Common myeloid progenitor, CD34-positive (primary cell): ENCODE measurements around the gene GNB3.
A peak's percentile ranks its signal among the peaks of the same experiment; 100 is the strongest.
"Not testable (repeated sequence)": the region's sequence is repeated elsewhere in the genome, so short reads cannot be mapped to it uniquely, and the experiment has no call there.

Source experiments
- CTCF ChIA-PET: fragments of 350-600 bp; sonication (Branson Sonifier 250); formaldehyde crosslinking; loops from one replicate; lab custom pipeline; 2021; ENCODE audit warnings: antibody characterized with exemption; lab: Charles Lee
- POLR2A ChIA-PET: fragments of 350-600 bp; sonication (Branson Sonifier 250); formaldehyde crosslinking; loops from one replicate; lab custom pipeline; 2021; ENCODE audit warnings: antibody characterized with exemption; lab: Charles Lee
- DNase-seq, 3 donors: peaks; one replicate each; pipeline versions ENCODE4 v3.0.0 to v3.0.0-alpha.2; 2013
- H3K27ac ChIP-seq, 2 experiments: 1 replicate in 1 of 2; 2 replicates in 1 of 2; pipeline ENCODE4 v1.7.0; 2013; ENCODE audit warnings: inconsistent platforms in 2 of 2, low read length in 2 of 2, mild to moderate bottlenecking in 2 of 2, low read depth in 1 of 2, moderate library complexity in 1 of 2; ENCODE audit not compliant: severe bottlenecking in 2 of 2, insufficient read depth in 1 of 2, poor library complexity in 1 of 2
- H3K27me3 ChIP-seq, 5 experiments: replicated peaks in 2 of 5; 1 replicate in 3 of 5; 2 replicates in 2 of 5; pipeline versions ENCODE4 v1.6.1 to v1.7.0; 2013; ENCODE audit warnings: low read length in 4 of 5, mild to moderate bottlenecking in 2 of 5, moderate library complexity in 2 of 5, inconsistent platforms in 1 of 5; ENCODE audit not compliant: insufficient read depth in 5 of 5, control insufficient read depth in 4 of 5
- H3K36me3 ChIP-seq, 4 experiments: 1 replicate in 2 of 4; 2 replicates in 2 of 4; pipeline versions ENCODE4 v1.6.1 to v1.7.0; 2013; ENCODE audit warnings: low read length in 3 of 4, control low read depth in 1 of 4, mild to moderate bottlenecking in 1 of 4; ENCODE audit not compliant: control insufficient read depth in 4 of 4, insufficient read depth in 4 of 4
- H3K4me1 ChIP-seq, 4 experiments: 1 replicate in 3 of 4; 2 replicates in 1 of 4; pipeline versions ENCODE4 v1.6.1 to v1.7.1; 2013; ENCODE audit warnings: low read length in 3 of 4, mild to moderate bottlenecking in 3 of 4, control low read depth in 1 of 4, inconsistent platforms in 1 of 4, moderate library complexity in 1 of 4; ENCODE audit not compliant: control insufficient read depth in 4 of 4, insufficient read depth in 4 of 4; ENCODE audit errors: control extremely low read depth in 1 of 4
- H3K4me3 ChIP-seq, 7 experiments: 1 replicate in 4 of 7; 2 replicates in 3 of 7; pipeline versions ENCODE4 v1.5.1 to v1.7.0; 2013; ENCODE audit warnings: mild to moderate bottlenecking in 7 of 7, low read length in 6 of 7, moderate library complexity in 6 of 7, inconsistent platforms in 2 of 7, low read depth in 2 of 7, control low read depth in 1 of 7; ENCODE audit not compliant: insufficient read depth in 4 of 7, control insufficient read depth in 1 of 7; ENCODE audit errors: extremely low read depth in 1 of 7
- H3K9me3 ChIP-seq, 5 experiments: 1 replicate in 4 of 5; 2 replicates in 1 of 5; pipeline versions ENCODE4 v1.6.1 to v1.7.1; 2013; ENCODE audit warnings: low read length in 4 of 5, mild to moderate bottlenecking in 2 of 5, inconsistent platforms in 1 of 5, low read depth in 1 of 5, moderate library complexity in 1 of 5; ENCODE audit not compliant: control insufficient read depth in 4 of 5, insufficient read depth in 2 of 5; ENCODE audit errors: control extremely low read depth in 1 of 5
- WGBS: methylation state at CpG from one replicate; pipeline ENCODE4 v1.1.5; 2013; ENCODE audit not compliant: insufficient coverage; 5-methylcytosine and 5-hydroxymethylcytosine counted together

The GNB3 gene

DNA sequence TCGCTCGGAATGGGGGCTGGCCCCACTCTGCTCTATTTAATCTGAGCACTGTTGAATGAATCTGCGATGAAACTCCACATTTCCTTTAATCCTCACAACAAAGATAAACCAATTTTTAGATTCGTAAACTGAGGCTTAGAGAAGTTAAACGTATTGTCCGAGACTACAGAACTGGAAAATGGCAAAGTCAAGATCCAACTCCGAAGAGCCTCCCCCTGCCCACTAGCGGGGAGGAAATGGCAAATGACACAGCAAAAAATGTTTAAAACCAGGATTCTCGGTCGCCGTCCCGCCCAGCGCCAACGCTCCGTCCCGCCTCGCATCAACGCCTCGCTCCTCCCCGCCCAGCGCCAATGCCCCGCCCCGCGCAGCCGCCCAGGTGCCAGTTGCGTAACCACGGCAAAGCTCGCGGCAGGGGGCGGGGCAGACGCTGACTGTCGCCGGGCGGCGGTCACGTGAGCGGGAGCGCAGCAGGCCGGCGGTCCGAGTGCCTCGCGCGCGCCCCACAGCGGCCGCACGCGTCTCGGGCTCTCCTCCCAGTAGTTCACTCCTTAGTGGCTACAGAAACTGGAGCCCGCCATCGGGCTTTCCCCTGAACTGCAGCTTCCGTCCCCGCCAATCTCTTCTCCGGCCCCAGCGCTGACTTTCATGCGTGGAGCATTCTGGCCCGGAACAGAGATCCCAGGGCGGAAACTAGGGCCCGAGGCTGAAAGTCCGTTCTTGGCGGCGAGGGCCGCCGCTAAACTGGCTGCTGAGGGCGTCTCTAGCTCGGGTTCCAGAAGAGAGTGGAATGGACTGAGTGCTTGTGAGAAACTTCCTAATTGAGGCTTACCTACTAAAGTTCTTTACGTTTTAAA lies 50.3 kb downstream of the GNB3 start:
- ChIA-PET POLR2A (interaction anchor here (0.8 to 1.7 kb wide), 6 partner anchors 9 to 119 kb away, joined by 3 to 21 read pairs (median 4); partner anchors contain the start of genes ENO2 and SPSB2), CTCF (interaction anchor here (0.7 to 5.2 kb wide), 15 partner anchors 8 to 74 kb away, joined by 3 to 91 read pairs (median 4); partner anchors contain the start of genes C12orf57, LRRC23, RNU7-1 and SPSB2)
- no peaks in the 10 kb centered on the region for H3K9me3 ChIP-seq
- H3K27me3 ChIP-seq, result no peaks in the 10 kb centered on the region
- 4% methylated on average over 57 of the region's 68 CpGs for WGBS
- DNase-seq, result peak; percentile 96 to 99 (median 98)
- H3K4me1 ChIP-seq, result peaks cover 6 to 18% (median 15%) of the 10 kb centered on the region in 4 experiments
- peak overlapping the region; percentile 50 to 87 (median 73) for H3K4me3 ChIP-seq
- H3K27ac ChIP-seq, result peak overlapping the region; percentile 81 to 93
- peaks cover 0 to 4% (median 0%) of the 10 kb centered on the region in 4 experiments for H3K36me3 ChIP-seq

DNA sequence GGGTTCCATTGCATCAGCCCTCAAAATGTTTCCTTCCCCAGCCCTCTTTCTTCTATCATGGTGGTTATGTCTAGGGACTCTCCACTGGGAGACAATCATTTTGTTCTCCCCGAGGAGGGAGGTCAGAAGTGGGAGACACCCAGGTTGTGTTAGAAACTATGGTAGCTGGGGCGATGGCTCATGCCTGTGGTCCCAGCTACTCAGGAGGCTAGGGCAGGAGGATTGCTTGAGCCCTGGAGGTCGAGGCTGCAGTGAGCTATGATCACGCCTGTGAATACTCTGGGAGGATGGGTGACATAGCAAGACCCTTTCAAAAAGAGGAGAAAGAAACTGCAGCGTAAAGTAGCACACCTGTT lies 50.9 kb downstream of the GNB3 start:
- no peak for DNase-seq
- 80% methylated on average over 2 of the region's 5 CpGs for WGBS
- Histone ChIP-seq H3K4me1 (peaks cover 6 to 18% (median 13%) of the 10 kb centered on the region in 4 experiments), H3K27ac (peak overlapping the region; percentile 81 to 93), H3K4me3 (peak overlapping the region; percentile 50 to 87 (median 73)), H3K27me3 (no peaks in the 10 kb centered on the region), H3K36me3 (peaks cover 0 to 4% (median 0%) of the 10 kb centered on the region in 4 experiments), H3K9me3 (no peaks in the 10 kb centered on the region)
- POLR2A ChIA-PET, result interaction anchor here (0.8 to 1.7 kb wide), 5 partner anchors 8 to 119 kb away, joined by 3 to 21 read pairs (median 5); partner anchors contain the start of gene SPSB2
- CTCF ChIA-PET, result interaction anchor here (0.7 to 5.2 kb wide), 14 partner anchors 8 to 73 kb away, joined by 3 to 91 read pairs (median 4); partner anchors contain the start of genes C12orf57, LRRC23, RNU7-1 and SPSB2

DNA sequence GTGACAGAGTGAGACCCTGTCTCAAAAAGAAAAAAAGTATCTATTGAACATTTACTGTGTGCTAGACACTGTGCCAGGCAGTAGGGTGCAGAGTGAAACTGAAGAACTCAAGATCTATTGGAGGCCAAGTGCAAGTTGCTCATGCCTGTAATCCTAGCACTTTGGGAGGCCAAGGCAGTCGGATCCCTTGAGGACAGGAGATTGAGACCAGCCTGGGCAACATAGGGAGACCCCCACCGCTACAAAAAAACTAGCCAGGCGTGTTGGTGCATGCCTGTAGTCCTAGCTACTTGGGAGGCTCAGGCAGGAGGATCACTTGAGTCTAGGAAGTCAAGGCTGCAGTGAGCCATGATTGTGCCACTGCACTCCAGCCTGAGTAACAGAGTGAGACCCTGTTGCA lies 52.0 kb downstream of the GNB3 start:
- 100% methylated on average over 1 of the region's 3 CpGs for WGBS
- H3K27me3 ChIP-seq, H3K9me3 ChIP-seq, POLR2A ChIA-PET, DNase-seq, H3K4me3 ChIP-seq, H3K36me3 ChIP-seq, H3K27ac ChIP-seq: not testable (repeated sequence)
- CTCF ChIA-PET, result interaction anchor here (1.8 to 5.2 kb wide), 4 partner anchors 11 to 45 kb away, joined by 6 to 91 read pairs (median 16); partner anchors contain the start of genes LRRC23 and SPSB2
- H3K4me1 ChIP-seq, result peaks cover 6 to 18% (median 13%) of the 10 kb centered on the region in 4 experiments

DNA sequence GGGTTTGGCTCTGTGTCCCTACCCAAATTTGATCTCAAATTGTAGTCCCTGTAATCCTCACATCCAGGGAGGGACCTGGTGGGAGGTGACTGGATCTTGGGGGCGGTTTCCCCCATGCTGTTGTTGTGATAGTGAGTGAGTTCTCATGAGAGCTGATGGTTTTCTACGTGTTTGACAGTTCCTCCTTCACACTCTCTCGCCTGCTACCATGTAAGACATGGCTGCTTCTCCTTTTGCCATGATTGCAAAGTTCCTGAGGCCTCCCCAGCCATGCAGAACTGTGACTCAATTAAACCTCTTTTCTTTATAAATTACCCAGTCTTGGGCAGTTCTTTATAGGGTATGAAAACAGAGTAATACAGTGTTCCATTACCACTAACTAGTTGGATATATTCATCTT lies 53.6 kb downstream of the GNB3 start:
- CTCF ChIA-PET, result interaction anchor here (1.0 to 5.2 kb wide), 7 partner anchors 8 to 82 kb away, joined by 3 to 91 read pairs (median 4); partner anchors contain the start of genes LRRC23 and SPSB2
- Histone ChIP-seq H3K27me3 (no peaks in the 10 kb centered on the region), H3K4me1 (peaks cover 6 to 21% (median 16%) of the 10 kb centered on the region in 4 experiments), H3K4me3 (no peak overlapping the region), H3K27ac (no peak overlapping the region), H3K9me3 (no peaks in the 10 kb centered on the region), H3K36me3 (no peaks in the 10 kb centered on the region)
- POLR2A ChIA-PET, result no interaction called here
- DNase-seq, result no peak
- WGBS, result no CpG with 5 or more reads among the region's 3 CpGs
